GM19372 (cell line): ENCODE results near the gene CACNA1E.

ENCODE experiments used
- ATAC-seq: cut with Tn5 transposase; IDR thresholded peaks from one replicate; pipeline ENCODE4 v1.9.1; 2021; ENCODE audit warnings: mild to moderate bottlenecking, low read depth, moderate library complexity; ENCODE audit not compliant: unreplicated experiment

Gene CACNA1E

DNA sequence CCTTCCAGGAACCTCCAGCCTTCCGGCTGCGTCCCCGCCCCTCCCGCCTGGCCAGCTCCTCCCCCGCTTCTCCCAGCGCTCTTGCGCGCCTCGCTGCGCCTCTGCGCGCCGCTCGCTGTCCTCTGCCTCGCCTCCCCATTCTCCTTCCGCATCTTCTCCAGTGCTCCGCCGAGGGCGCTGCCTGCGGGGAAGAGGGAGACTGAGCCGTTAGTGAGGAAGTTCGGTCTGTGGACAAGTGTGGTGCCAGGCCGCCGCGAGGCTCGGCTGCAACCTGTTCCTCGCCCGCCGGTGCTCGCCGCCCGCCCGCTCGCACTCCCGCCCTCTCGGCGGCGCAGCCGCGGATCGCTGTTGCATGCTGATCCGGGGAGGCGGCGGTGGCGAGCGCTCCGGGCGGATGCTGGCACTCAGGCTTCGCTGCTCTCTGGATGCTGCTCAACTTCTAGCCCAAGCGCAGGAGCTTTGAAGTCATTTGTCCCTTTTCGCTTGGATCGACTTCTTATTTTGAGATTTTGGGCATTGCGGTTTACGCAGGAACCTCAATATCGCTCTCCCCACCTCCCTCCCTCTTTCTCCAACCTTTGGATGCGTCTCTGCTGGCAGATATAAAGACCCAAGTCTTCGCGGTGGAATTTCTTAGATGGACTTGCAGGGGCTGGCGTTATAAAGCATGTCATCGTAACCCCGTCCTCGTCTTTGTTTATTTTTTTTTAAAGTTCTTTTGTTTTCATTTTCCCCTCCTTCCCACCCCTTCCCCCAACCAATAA is 614 bp upstream of the CACNA1E start:
- peak; percentile 58 for ATAC-seq

DNA sequence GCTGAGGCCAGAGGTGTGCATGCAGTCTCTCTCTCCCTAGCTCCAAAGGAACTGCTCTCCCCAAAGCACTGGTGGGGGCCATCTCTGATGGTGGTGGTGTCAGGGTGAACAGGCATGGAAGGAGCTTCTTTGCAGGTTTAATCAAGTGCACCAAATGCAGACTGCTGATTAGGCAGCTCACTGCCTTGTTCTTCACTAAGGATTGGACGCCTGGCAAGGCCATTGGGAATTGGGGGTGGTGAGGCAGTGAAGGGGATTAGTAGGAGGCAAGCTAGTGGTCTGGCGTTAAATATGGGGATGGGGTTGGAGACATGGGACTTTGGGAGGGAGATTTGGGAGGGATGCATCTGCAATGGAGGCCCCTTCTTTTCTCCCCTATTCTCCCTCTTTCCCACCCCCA is 1.5 kb downstream of the CACNA1E start:
- no peak for ATAC-seq

DNA sequence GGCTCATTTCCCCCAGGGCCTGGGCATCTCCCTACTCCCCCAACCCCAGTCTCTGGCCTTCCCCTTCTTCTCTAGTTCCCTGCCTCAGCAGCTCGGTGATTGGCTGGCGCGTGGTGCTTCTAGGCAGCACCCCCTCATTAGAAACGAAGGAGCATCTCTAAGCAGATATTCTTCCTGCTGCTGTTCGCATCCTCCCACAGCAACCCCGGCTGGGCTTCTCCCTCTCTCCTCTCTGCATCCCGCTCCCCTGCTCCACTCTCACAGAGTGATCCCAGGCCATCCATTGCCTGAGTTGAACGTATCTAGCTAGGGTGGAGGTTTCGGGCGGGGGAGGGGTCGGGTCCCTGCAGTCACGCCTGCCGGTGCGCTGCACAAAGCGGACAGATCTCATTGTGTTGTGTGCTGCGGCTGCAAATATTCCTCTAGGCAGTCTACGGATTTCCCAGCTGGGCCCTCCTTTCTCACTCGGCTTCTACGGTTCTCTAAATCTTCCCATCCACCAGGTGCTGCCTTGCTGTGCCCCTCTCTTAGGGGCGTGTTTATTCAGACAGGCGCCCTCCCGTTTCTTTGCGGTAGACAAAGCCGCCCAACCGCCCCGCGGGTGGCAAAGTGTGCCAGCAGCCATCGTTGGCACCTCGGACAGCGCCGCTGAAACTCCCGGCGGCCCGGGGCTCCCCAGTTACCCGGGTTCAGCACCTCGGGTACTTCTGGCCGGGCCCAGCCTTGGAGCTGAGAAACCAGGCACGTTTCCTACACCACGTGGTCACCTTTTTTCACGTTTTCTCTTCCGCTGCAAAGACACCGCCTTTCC is 2.2 kb downstream of the CACNA1E start:
- ATAC-seq: peak; percentile 40

DNA sequence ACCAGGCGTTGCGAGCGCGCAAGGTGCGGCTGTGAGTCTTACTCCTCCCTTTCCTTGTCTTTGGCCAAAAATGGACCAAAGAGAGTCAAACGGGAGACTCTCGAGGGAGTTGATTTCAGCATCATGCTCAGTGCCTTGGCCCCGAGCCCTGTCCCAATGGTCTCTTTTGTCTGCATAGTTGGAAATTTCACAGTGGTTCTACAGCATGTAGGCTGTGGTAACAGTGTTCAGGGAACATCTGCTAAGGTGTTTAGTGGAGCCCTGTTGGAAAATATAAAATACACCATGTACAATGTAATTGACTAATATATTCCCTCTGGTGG is 2.7 kb downstream of the CACNA1E start:
- no peak for ATAC-seq

DNA sequence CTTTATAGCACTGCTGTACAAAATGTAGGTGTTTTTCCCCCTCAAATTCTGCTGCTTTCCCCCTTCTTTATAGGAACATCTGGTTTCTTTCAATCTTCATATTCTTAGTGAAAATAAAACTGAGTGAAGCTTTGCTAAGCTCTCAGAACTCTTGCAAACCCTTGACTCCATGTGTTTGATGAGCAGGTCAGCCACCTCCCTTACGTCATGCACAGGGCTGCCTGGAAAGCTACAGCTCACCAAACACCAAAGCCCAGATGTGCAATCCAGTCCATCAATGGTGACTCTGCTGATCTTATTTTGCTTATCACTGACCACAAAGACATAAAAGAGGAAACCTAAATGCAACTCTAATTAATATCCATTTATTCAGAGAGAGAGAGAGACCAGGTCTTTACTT is 5.5 kb downstream of the CACNA1E start:
- no peak for ATAC-seq

DNA sequence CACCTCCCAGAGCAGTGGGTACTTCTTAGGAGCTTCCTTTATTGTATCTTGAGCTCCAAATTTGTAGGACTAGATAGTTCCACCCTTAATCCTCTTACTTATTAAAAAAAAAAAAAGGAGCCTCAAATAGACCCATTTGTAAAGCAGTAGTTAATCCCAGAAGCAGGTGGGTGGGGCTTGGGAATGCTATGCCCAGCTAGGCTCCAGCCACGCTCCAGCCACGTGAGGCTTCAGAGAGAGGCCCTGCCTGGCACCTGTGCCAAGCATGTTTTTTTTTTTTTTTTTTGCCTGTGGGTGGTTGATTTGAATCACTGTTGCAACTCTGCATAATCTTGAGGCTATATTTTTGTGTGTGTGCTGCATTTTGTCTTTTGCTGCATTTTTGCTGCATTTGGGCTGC is 7.0 kb downstream of the CACNA1E start:
- no peak for ATAC-seq

DNA sequence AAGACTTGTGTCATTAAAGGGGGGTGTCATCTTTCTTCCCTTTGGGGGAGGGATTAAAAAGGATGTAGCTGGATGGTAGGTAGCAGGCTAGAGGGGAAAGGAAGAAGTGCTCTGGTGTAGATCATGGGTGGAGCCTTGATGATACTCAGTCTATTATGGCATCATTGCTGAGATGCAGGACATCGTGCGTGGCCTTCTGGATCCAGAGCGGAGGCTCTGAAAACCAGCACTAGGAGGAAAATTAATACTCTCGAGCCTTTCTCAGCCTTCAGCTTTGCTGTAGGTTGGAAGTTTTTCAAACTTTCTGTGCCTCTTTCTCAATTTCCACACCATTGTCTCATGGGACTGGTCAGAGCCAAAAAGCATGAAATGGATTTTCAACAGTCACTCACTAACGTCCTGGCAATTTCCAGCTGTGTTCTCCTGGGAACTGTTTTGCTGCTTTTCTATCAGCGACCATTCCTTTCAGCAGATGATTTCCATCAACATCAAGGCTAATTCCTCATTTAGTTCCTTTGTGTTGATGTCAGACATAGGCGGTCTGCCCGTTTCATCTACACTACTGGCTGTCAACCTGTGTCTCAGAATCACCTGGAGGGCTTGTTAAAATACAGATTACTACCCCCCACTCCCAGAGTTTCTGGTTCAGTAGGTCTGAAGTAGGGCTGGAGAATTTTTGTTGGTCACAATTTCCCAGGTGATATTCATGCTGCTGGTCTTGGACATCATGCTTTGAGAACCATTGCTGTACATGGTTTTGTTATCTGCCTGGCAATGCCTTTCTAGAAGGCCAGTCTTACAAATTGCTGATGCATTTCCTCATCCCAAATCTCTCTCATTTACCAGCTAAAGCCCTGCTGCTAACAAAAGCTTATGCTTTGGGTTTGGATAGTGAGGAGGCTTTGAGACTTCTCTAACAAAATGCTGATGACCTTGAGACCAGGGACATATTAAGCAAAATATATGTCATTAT is 7.7 kb downstream of the CACNA1E start:
- no peak for ATAC-seq

DNA sequence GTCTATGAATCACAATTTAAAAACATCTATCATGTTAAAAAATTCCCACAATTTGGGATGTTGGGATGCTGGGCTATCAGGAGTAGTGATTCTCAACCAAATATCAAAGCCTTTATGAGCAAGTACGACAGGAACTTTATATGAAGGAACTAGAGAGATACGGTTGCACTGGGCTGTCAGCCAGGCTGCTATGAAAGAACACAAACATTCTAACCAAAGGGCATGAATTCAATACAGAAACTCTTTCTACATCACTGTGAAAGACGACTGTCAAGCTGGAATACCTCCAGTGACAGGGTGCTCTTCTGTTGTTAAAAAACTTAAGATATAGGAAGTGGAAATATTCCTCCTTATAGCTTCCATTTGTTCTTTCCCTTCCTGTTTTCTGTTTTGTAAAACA is 9.8 kb downstream of the CACNA1E start:
- ATAC-seq: no peak

DNA sequence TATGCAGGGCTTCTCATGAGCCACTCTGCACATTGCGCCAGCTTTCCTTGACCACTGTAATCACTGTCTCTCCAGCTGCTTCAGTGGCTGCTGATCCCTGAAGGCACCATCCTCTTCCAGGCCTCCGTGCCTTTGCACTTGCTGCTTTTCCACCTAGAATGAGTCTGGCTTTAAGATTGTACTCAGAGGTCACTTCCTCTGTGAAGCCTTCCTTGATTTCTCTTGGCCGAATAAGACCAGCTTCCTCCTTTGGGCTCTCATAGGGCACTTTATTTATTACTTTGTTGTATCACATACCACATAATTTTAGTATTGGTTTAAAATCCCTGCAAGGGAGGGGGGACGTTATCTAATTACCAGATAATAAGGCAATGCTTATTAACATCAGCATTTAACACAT is 10.6 kb downstream of the CACNA1E start:
- no peak for ATAC-seq

DNA sequence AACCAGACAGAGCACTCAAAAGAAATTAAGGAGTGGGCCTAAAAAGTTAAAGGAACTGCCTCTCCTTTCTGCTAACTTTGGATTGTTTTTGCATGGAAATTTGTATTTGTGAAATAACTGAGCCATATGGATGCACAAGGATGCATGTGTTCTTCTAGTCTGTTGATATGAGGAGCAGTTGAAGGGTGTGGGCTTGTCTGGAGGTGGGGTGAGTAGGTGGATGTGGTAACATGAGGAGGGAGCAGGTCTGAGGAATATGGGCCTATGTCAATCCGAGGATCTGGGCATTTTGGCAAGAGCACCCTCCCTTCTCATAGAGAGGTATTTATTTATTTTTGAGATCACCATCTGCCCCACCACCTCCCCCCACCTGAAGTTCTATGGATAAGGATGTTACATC is 13.4 kb downstream of the CACNA1E start:
- ATAC-seq: no peak

DNA sequence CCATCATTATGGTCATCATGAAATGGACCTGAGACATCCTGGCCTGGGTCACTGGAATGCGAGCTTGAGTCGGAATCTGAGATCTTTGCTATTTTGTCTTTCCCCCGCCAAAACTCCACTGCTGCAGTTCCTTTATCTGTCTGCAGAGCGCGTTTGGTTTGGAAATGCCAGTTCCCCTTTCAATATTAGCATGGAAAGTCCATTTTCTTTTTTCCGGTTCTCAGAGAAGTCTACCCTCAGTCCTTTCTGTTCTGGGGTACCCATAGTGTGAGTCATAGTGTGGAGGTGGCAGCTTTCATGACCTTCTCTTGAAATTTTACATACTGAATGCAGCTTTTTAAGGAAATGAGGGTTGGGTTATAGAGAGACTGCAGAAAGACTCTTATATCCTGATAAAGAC is 14.6 kb downstream of the CACNA1E start:
- ATAC-seq: no peak

DNA sequence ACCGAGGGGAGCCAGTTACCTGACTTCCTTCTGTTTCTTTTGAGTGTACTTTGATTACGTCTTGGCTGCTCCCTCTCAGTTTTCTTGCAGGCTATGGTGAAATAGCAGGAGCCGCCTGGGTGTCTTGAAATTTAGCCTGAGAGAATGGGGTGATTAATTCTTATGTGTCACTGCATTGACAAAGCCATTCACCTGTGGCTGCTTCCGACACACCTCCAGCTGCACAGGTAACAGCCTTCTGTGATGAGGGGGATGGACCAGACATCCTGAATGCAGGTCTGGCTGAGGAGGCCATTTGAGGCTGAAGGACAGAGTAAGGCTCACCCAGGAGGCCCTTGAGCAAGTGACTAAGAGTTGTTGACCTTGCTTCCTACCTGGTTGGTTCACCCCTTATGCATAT is 16.5 kb downstream of the CACNA1E start:
- no peak for ATAC-seq

DNA sequence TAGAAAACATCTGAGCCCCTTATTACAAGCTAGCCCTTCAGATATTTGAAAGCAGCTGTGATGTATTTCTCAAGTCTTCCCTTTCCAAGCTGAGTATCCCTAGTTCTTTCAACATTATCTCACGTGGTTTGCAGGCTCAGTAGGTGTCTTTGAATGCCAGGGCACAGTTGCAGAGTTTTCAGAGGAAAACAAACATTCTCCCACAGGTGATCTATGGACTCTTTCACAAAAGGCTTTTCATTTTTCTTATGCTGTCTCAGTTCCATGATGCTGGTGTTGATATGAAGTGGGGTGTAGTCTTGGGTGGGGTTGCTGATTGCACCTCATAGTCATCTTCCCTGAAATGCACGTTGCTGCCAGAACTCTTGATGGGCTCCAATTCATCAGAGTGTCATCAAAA is 17.3 kb downstream of the CACNA1E start:
- ATAC-seq: no peak

DNA sequence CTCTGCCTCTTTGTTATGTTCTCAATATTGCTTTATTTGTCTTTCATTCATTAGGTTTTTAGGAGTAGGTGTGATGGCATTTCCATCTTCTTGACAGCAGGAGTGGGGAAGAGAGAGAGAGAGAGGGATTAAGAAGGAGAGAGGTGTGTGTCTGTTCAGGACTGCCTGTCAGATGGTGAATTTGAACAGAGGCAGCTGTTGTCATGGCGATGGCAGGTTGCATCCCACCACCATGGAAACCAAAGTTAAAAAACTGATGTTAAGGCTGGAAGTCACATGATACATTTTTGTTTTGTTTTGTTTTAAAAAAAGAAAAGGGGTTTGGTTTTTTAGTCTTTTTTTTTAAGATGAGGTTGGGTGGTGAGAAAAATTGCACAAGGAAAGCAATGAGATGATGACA is 18.3 kb downstream of the CACNA1E start:
- ATAC-seq: no peak

DNA sequence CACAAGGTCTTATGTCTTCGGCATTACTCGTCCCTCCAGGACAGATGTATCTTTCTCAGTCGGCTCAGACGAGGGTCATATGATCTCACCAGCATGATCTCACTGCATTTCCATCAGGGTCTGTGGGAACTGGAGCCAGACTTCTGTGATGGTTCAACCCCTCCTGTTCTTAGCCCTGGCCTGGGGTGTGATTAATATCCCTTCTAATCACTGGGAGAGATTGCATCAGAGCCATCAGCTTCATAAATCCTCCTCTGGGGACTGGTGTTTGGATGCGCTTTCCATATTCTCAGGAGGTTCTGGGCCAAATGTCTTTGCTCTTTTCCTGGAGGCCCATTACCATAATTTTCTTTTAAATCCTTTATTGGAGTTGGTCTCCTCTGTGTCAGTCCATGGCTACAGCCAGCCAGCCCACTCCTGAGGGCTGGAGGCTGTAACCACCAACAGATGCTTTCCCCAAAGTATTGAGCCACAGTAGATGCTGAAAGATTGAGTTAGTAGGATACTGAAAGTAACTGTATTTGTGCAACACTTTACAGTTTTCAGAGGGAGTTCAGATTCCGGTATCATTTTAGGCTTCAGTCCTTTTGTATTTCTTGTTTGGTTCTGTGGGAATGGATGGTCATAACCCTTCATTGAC is 20.0 kb downstream of the CACNA1E start:
- no peak for ATAC-seq

DNA sequence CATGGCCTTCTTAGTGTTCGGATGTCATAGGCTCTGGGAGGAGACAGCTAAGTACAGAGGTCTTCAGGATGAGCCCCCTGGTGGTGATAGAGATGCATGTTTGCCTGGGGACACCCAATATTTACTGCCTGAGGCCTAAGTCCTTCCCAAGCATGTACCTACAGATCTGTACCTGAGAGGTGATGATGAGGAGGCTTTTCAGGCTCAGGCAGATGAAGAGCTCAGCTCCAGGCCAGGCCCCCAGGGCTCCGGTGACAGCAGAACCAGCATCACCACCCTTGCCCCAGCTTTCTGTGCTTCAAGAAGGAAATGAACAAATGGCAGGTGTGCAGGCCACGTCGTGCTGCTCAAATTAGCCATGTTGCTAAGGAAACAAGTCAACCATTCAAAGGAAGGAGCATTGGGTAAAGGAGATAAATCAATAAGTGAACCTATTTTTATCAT is 21.1 kb downstream of the CACNA1E start:
- ATAC-seq: peak; percentile 63

DNA sequence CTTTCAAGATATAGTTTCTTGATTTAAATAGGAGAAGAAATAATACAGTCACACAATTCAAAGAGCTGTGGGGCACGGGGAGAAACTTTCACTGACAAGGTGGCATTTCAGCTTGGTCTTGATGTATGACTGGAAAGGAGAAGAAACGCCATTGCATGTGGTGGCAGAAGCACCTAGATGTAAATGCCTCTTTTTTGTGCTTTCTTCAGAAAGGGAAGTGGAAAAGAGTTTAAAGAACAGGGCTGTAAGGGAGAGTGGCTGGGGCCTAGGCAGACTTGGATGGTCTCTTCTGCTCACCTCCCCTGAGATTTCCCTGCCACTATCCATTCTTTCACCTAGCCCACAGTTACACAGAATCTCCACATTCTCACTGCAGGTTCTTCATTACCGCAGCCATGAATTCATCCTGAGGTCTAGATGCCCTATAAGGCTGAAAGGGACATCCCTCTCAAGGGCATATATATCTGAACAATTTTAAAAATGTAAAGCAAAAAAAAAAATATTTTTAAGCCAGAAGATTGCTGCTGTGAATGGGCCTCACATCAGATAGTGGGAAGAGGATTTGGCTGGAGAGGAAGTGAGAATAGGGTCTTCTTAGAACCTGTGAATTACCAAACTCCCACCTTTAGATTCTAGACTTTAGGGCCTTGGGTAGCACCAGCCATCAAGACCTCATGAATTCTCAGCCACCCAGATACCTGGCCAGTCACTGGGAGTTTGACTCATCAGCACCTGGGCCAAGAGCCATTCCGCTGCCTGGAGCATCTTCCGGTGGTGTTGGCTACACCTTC is 23.4 kb downstream of the CACNA1E start:
- no peak for ATAC-seq

DNA sequence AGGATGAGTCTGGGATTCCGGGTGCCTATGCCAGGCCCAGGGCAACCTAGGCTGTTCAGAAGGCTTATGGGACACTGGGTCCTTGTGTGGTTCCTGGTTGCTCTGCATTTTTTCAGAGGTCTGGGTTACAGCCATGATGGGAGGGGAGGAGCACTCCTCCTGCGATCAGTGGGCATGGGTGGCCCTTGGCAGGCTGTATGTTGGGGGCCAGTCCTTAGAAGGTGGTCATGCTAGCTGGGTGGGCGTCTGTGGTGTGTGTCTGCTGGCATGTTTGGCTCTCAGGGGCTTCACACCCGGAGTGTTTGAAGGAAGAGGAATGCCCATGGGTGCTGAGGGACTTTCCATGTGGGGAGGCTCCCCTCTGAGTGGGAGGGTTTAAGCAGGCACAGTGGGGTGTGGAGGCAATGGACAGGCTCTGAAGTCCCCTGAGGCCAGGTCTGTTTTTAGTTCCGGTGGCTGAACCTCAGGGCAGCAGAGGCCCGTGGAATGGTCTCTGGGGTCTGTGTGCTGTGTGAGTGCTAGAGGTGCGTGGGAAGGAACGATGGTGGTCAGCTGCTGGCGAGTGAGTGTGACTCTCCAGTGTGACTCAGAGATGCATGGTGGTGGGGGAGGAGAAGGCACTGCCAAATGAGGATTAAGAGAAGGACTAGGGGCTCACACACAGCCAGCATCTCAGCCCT is 25.3 kb downstream of the CACNA1E start:
- no peak for ATAC-seq

DNA sequence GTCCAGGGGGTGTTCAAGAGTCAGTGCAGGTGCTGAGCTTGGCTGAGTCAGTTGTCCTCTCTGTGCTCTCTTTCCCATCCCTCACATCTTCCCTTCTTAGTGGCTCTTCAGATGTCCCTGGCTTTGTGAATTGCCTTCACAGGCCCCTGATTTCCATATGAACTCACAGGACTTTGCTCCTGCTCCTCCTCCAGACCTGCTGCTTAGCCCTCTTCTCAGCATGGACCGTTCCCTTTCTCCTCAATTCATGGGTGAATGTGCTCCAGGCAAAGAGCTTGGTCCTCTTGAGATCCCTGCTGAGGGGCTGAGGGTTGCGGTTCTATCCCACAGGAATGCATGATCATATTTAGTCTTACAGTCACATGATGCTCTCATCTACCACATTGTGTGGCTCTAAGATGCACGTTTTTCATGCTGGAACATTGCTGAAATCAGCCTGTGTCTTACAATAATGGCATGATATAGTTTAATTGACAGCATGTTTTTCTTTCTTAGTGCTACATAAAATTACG is 30.5 kb downstream of the CACNA1E start:
- ATAC-seq: no peak
